ENCODE measurements around the gene TC2N.
"Not testable (repeated sequence)": the region's sequence is repeated elsewhere in the genome, so short reads cannot be mapped to it uniquely, and the experiment has no call there.

Gene TC2N

DNA sequence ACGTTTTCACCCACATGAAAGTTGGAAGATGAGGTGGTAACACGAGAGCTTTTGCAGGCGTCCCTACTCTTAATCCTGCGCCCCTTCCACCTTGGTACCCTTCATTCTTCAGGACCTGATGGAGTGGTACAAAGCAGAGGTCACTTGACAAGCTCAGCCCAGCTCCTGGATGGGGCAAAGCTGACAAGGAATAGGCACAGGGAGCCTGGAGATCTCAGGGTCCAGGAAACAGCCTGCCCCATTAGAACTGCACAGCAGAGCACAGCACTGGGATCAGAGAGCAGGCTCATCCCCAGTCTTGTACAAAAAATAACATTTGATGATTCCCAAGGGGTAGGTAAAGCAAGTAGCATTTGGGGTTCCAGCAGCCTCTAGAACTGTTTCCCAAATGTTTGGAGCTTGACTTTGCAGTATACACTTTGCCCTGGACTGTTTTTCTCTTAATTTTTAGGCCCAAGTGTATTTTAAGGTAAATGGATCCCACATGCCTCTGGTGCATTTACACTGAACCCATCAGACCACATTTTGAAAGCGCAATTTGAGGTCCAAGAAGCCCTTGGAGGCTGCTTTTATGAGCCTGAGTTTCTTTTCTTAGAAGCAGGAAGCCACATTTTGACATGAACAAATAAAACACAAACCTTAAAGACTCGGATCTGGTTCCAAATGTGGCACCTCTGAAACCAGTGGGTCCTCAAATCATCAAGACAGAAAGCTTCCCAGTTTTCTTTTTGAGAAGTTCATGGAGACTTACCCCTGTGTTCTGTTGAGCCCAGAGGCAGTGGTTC is 633 bp downstream of the TC2N start:
- DNase-seq = peak in 2 of 6 experiments; percentile 47 to 51

DNA sequence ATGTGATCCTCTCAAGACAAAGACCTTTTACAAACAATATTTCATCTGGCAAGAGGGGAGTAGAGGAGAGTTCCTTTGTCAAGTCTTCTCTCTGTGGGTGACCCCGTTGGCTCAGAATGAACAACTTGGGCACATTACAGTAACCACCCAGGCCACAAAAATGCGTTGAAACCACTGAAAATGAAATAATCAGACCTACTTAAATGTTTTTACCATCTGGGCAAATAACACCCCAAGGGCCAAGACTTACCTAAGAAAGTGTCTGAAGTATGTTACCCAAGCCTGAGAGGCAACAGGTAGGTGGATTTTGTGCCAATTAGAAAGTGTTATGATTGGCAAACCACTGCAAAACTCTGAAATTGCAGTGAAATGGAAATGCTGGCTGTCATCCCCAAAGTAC is 1.3 kb downstream of the TC2N start:
- peak in 3 of 6 experiments; percentile 30 to 60 (median 43) for DNase-seq

DNA sequence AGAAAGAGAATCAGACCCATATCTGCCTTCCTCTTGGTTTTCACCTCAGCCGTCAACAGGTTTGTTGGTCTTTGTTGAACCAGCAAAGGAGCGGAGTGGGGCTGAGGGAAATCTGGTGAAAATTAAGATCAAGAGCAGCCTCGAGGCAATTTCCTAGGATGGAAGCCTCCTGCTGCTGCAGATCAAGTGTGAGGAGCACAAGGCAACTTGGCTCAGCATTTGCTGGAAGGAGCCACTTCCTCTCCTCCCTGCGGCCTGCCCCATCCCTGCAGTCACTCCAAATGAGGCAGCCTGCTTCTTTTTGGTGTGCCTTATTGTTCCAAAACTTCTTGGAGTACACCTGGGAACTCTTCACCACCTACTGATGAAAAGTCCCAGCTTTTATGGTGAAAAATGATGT is 4.9 kb downstream of the TC2N start:
- DNase-seq = peak in 1 of 6 experiments; percentile 6

DNA sequence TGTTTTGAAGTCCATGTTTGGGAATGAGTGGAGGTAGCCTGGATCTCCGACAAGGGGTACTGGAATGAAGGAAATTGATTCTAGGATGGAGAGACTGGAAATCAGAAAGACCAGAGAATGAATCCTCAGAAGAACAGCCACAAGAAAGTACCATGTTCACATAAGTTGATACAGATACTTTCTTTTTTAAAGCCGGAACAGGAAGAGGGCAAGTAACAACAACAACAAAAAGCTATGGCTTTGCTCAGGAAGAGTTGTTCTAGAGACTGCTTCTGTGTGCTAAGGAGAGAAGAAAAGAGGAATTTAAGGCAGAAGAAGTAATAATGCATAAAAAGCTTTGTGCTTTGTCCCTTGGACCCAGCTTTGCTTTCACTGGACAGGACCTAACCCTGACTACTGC is 6.2 kb downstream of the TC2N start:
- DNase-seq = peak in 3 of 6 experiments; percentile 19 to 29 (median 28)

DNA sequence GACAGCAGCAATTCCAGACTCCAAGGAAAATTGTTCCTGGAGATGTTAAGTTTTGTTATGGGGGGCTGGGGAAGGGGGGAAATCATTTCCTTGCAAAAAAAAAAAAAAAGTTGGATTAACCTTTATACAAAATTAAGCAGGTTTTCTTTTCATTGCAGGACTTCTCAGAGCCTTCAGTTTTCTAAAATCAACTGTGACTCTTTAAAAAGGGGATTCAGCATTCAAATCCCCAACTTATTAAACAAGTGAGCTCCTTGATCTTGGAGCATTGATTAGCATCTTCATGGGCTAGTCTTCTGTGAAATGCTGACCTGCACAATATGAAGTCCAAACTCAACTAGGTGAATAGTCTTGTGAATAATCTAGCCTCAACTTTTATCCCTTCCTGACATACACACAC is 7.1 kb downstream of the TC2N start:
- no peak for DNase-seq

DNA sequence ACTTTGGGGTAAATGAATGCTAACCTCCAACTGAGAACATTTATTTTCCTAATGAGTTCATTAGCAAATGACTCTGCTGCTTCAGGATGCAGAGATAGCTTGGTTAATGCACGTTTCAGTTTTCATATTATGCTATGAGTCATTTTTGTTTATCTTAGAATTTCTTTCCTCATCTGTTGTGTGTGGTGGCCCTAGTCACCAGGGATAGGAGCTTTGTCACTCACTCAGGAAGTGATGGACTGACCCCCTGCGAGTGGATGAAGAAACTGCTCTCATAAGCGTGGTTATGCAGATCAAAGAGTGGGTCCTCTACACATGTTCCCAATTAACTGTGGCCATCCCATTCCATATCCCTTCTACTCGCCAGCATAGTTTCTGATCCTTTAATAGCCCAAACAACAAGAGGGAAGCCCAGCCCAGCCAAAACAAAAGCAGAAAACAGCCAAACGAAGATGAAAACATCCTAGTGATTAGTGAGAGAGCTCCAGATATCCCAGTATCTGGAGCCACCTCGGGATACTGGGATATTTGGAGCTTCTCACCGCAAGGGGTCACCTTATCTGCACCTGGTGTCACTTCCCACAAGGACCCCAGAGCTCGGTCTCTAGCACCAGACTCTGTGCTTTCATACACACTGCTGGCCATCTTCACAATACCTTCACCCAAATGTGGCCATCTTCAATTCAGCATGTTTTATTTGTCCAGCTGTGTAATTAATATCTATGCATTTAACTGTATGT is 8.6 kb downstream of the TC2N start:
- no peak for DNase-seq

DNA sequence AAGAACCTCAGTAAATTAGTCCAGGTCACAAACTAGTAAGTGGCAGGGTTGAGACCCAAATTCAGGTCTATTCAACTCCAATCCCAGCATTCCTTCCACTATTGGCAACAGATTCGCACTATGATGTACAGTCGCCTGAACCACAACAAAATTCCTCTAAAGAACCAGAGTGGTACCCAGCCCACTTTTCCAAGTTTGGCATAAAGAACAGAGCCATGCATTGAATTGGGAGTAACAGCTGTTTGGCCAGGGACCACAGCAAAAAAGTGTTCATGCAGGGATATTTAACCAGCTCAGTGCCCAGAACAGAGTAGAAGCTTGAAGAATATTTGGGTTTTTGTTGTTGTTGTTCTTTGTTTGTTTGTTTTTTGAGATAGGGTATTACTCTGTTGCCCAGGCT is 9.7 kb downstream of the TC2N start:
- DNase-seq = no peak

DNA sequence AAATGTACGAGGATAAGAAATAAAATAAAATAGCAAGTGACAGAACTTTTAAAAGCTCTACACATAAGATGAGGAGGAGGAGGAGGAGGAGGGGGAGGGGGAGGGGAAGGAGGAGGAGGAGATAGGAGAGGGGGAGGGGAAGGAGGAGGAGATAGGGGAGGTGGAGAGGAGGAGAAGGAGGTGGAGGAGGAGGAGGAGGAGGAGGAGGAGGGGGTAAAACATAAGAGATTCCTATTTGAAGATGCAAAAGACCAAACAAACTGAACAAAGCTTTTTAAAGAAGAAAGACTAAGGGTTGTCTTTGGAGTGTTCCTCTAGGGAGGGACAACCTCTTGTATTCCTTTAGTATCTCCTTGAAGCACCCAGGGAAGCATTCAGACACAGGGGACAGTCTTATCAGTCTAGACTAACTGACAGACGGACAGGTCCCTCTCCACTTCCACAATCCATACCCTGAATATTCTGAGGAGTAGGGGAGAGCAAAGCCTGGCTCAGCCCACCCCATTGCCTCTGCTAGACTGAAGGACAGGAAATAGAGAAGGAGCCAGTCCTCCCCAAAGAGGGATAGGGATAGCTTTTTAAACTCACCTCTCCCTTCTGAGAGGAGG is 12.9 kb downstream of the TC2N start:
- DNase-seq = no peak

DNA sequence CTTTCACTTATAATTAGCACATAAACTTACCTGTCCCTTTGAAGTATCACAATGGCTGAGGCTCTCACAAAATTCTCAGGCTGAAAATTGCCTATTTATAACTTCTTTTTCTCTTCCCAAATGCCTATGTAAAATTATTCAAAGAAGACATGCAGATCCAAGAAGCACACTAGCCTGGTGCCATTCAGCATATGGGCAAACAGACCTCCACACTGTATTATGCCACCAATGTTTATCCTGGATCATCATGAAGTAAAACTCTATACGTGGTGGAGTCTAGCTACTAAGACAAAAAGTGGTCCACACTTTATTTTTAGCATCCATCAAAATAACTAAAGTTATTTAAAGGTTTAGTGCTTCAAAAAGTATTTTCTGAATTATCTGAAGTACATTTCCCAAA is 15.8 kb downstream of the TC2N start:
- no peak for DNase-seq

DNA sequence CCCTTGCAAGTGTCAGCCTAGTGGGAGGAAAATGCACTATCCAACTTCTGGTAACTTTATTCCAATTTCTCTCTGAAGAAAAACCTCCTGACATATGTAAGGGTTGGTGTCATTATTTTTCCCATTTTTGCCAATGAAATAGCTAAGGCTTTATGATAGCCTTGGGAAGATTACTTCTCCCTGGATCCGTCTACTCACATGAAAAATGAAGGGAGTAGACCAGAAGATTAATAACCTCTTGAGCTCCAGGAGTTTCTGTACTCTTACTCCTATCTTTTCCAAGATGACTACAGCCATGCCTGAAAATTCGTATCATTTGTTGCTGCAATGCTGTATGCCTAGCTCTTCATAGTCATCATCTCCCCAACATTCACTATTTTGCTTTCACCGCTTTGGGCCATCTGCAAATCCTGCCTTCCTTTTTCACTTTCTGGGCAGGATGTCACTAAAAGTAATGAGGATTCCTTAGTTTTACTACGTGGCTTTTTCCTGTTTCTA is 18.8 kb downstream of the TC2N start:
- no peak for DNase-seq

DNA sequence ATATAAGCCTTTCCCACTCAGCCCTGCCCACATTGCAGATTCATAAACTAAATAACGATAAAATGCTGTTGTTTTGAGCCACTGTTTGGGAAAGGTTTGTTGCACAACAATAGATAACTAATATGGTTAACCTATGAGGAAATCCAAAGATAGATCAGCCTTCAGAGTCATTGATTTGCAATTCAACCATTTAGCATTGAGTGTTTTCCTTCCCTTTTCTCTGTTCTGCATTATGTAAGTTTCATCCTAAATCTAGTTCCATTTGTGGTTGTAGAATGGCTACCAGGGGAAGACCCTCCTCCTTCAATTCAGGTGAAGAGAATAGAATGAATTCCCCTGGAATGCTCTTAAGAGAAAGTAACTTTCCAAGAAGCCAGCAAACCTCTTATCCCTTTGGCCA is 19.6 kb downstream of the TC2N start:
- DNase-seq = no peak

DNA sequence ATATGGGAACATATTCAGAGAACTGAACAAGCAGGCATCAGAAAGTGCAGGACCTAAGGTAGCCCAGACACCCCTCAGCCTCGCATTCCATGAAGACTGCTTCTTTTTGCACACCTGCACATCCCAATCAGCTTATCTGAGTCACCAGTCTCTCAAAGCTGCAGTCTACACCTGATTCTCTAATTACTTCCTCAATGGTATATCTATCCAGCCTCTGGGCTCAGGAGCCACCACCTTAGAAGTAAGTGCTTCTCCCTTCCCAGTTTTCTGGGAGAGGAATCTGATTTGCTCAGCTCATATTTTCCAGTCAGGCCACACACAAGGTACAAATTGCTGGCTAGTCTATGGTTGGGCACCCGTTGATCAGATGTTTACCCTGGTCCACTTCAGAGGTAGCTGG is 21.7 kb downstream of the TC2N start:
- no peak for DNase-seq

DNA sequence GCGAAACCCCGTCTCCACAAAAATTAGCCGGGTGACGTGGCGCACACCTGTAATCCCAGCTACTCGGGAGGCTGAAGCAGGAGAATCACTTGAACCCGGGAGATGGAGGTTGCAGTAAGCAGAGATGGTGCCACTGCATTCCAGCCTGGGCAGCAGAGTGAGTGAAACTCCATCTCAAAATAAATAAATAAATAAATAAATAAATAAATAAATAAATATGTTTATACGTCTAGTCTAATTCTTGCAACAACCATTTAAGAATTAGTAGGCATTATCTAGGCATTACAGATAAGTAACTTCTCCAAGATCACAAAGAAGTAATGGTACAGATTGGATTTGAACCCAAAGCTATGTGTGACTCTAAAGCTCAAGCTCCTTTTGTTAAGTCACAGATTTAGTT is 22.3 kb downstream of the TC2N start:
- not testable (repeated sequence) for DNase-seq

DNA sequence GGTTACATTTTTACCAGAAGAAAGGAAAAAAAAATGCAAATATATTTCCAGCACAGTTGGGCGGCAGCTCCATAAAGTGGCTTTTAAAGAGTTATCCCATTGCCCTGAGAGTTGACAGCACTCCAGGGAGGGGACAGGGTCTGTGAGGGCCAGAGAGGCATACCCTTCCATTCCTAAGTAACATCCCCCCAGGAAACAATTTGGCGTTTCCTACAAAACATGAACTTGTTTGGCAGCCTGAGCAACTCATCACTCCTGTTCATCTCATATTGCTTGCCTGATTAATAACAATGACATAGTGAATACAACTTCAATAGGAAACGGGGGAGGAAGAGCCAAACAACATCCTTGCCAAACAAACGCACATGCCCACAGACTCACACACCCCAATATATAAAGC is 23.3 kb downstream of the TC2N start:
- no peak for DNase-seq

DNA sequence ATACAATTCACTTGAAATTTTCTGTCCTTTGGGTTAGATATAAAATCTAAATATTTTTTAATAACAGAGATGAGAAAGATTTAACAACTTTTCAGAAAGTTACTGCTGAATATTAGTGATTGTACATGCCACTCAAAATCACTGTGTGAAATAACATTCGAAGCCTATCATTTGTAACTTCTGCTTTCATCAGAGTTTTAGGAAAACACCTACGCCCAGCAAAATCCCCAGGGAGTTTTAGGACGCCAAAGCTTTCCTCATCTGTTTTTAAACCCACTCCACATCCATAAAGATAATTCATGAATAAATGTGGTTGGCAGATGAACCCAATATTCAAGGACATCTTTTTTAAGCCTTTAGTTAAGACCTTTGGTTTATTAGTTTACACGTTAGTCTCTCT is 23.9 kb downstream of the TC2N start:
- no peak for DNase-seq

DNA sequence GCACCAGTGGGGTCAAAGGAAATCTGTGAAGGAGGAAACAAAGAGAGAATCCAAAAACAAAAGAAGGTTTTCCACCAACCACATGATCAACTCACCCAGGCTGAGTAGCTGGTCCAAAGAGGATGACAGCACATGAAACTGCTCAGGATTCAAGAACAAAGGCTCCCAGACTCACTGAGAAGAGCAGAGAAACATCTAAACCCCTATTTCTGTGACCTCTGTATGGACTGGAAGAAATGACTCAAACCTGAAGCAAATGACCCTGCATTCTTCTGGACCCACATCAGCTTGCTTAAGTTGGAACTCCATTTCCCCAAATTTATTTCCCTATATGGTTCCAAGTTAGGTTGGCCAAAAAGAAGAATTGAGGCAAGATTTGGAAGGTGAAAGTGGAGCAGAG is 26.3 kb downstream of the TC2N start:
- DNase-seq = no peak

DNA sequence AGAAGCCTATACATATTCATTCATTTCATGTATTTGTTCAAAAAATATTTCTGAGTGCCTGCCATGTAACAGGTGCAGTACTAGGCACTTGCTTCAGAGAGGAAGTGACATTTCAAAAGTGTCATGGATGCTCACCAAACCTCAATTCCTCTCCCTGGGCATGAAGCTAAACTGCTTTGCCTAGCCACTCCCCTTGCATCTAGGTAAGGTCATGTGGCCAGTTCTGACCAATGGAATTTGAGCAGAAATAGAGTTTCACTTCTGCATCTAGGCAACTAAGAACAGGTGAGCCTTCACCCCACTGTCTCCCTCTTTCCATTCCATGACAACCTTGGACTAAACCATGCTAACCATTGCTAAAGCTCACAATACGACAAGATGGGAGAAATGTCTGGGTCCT is 27.6 kb downstream of the TC2N start:
- DNase-seq = peak in 1 of 6 experiments; percentile 20

DNA sequence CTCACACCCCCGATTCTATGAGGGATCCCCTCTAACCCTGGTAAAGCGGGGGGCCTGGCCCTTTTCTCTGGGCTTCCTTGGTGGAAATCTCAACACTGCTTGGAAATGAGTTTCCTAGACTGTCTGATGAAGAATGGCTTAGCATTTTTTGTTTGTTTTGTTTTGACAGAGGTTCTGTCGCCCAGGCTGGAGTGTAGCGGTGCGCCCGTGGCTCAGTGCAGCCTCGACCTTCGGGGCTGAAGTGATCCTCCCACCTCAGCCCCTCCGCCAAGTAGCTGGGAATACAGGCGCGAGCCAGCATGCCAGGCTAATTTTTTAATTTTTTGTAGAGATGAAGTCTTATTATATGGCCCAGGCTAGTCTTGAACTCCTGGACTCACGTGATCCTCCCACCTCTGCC is 30.3 kb downstream of the TC2N start:
- DNase-seq = no peak

DNA sequence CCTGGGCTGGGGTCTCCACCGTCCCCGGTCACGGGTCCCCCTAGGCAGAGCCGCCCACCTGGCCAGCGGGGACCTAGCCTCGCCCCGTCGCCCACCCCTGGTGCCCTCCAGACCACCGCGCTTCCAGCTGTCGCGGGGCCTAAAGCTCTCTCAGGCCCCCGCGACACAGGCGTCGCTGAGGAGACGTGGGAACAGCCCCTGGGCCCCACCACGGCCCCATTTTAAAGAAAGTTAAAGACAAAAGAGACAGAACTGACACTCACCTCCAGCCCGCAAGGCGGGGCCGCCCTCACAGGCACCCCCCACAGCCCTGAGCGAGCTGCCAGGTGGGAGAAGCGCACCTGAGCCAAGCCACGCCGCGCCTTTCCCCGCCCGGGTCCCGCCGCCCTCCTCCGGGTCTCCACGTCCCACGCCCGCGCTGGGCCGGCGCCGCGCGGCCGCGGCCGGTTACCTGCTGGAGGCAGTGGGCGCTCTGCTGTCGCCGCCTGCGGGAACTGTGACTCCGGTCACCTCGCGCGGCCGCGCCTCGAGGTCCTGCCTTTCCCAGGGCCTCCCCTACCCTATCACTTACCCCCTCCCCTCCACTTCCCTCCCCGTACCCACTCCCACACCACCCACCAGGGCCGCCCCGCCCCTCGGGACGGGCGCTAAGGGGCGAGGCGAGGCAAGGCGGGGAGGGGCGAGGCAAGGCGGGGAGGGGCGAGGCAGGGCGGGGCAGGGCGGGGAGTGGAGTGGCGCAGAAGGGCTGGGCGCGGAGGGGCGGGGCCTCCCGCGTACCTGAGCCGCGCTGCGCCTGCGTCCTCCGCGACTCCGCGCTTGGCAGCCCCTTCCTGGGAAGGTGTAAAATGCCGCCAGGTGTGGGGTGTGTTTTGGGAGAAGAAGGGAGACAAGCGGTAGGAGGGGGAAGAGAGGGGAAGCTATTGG is 31.2 kb downstream of the TC2N start:
- DNase-seq = peak; percentile 85 to 94 (median 90)

DNA sequence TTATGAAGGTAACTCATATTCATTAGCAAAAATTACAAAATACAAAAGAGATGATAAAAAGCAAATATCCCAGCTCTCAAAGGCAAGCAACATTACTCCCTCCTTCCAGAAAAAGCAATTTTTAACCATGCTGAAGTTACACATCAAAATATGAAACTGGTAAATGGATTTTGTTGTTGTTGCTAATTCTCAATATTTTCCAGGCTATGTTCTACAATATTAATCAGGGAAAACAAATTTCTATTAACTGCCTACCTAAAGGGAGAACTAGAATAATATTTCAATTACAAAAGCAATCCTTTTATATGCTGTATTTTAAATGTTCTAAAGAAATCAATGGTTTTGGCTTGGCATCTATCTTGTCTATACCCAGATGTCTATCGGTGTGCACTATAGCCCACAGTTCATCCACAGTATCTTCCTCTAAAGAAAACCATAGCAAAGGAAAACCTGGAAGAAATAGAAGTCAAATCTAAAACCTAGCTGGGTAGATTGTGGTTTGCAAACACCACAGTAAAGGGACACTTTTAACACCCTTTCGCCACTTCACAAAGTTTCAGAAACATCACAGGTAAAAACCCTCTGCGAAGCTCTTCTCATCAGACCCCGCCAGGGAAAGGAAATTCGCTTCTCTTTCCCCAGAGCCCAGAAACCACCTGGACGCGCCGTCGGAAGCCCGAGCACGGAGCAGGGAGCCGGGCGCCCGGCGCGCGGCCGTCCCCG is 32.0 kb downstream of the TC2N start:
- peak in 4 of 6 experiments; percentile 13 to 50 (median 44) for DNase-seq

DNA sequence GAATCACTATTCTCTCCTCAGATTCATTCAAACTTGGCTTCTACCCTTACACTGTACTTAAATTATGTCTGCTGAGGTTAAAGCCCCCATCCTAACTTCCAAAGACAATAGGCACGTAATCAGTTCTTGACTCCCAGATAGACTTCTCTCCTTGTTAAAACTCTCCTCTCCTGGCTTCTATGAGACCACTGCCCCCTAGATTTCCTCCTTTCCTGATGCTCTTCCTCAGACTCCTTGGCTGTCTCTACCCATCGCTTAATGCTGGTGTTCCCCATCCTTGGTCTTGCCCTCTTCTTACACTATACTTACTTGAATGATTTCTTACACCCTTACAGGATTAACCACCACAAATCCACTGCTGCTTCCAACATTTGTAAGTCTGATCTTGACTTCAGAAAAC is 32.8 kb downstream of the TC2N start:
- no peak for DNase-seq

DNA sequence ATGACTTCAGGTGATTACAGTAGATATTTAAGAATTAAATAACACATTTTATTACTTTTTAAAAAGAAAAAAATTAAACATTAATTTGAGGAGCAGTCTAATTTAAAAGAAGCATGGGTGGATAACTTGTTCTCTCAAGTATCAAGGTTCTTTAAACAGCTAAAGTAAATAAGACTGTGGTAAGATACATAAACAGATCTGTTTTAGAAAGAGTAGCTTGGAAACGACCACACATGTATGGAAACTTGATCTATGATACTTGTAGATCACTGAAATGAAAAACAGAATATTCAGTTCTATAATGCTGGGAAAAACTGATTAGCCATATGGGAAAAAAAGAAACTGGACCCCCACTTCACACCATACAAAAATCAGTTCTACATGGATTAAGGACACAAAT is 36.0 kb downstream of the TC2N start:
- DNase-seq = no peak

Data from stimulated activated naive CD4-positive, alpha-beta T cell (primary cell).